GM23338 (cell line): ENCODE measurements around the gene TCERG1L.

ENCODE experiments used
- CREB1 ChIP-seq: fragments of 250-450 bp; sonication (Bioruptor Pico); IDR thresholded peaks from 2 replicates; pipeline ENCODE4 v1.5.0; 2020; ENCODE audit warnings: low read depth, mild to moderate bottlenecking, moderate library complexity
- CTCF ChIP-seq, 2 experiments: fragments of 200-600 bp in 1 of 2; sonication (generic) in 1 of 2; conservative IDR thresholded peaks; 2 replicates each; pipeline versions ENCODE4 v1.5.1 to v1.6.1; 2016 to 2017; ENCODE audit warnings: antibody characterized with exemption in 2 of 2, low read depth in 2 of 2, mild to moderate bottlenecking in 2 of 2, moderate library complexity in 1 of 2
- EZH2 ChIP-seq: fragments of 200-600 bp; sonication (generic); IDR thresholded peaks from one replicate; pipeline ENCODE4 v1.8.0; 2017; ENCODE audit warnings: antibody characterized with exemption, mild to moderate bottlenecking, low read depth; ENCODE audit not compliant: unreplicated experiment
- EZH2phosphoT487 ChIP-seq: fragments of 200-600 bp; sonication (generic); IDR thresholded peaks from one replicate; pipeline ENCODE4 v1.8.1; 2018; ENCODE audit warnings: antibody characterized with exemption; ENCODE audit not compliant: unreplicated experiment
- POLR2AphosphoS5 ChIP-seq: IDR thresholded peaks from 2 replicates; pipeline ENCODE4 v1.6.1; 2016; ENCODE audit warnings: antibody characterized with exemption, low read depth
- REST ChIP-seq: IDR thresholded peaks from one replicate; pipeline ENCODE4 v1.6.1; 2018; ENCODE audit warnings: antibody characterized with exemption; ENCODE audit not compliant: unreplicated experiment
- STAT1 ChIP-seq: IDR thresholded peaks from one replicate; pipeline ENCODE4 v1.6.1; 2016; ENCODE audit warnings: antibody characterized with exemption; ENCODE audit not compliant: unreplicated experiment

- TF ChIP-seq POLR2AphosphoS5 (no peak), CTCF (conservative IDR thresholded peaks at IDR 0.05; ENCODE audit: low read depth in 2 of 2) (no peak), CREB1 (no peak), REST (no peak), STAT1 (no peak), EZH2 (no peak), EZH2phosphoT487 (no peak)
These were observed 248.2 kb downstream of the TCERG1L start for GRCh38 chr10:131063311-131063710.
